Measurements from ENCODE around the gene STAT1.

GRCh38 chr2:191015831-191016230 lies 1.9 kb upstream of the STAT1 start:
- TF ChIP-seq ZFP30 (CRISPR knock-in tag; IDR thresholded peaks at IDR 0.05): no peak
- TF ChIP-seq TCF4 (CRISPR knock-in tag; IDR thresholded peaks at IDR 0.05; ENCODE audit: borderline replicate concordance): no peak
- TF ChIP-seq ESRRG (CRISPR knock-in tag; IDR thresholded peaks at IDR 0.05): no peak
- TF ChIP-seq, protein P1, sequence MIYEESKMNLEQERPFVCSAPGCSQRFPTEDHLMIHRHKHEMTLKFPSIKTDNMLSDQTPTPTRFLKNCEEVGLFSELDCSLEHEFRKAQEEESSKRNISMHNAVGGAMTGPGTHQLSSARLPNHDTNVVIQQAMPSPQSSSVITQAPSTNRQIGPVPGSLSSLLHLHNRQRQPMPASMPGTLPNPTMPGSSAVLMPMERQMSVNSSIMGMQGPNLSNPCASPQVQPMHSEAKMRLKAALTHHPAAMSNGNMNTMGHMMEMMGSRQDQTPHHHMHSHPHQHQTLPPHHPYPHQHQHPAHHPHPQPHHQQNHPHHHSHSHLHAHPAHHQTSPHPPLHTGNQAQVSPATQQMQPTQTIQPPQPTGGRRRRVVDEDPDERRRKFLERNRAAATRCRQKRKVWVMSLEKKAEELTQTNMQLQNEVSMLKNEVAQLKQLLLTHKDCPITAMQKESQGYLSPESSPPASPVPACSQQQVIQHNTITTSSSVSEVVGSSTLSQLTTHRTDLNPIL (CRISPR knock-in tag; IDR thresholded peaks at IDR 0.05; ENCODE audit: low read depth): no peak
- TF ChIP-seq, protein P2, sequence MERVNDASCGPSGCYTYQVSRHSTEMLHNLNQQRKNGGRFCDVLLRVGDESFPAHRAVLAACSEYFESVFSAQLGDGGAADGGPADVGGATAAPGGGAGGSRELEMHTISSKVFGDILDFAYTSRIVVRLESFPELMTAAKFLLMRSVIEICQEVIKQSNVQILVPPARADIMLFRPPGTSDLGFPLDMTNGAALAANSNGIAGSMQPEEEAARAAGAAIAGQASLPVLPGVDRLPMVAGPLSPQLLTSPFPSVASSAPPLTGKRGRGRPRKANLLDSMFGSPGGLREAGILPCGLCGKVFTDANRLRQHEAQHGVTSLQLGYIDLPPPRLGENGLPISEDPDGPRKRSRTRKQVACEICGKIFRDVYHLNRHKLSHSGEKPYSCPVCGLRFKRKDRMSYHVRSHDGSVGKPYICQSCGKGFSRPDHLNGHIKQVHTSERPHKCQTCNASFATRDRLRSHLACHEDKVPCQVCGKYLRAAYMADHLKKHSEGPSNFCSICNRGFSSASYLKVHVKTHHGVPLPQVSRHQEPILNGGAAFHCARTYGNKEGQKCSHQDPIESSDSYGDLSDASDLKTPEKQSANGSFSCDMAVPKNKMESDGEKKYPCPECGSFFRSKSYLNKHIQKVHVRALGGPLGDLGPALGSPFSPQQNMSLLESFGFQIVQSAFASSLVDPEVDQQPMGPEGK (CRISPR knock-in tag; IDR thresholded peaks at IDR 0.05; ENCODE audit: borderline replicate concordance): no peak
- TF ChIP-seq GLIS3 (CRISPR knock-in tag; IDR thresholded peaks at IDR 0.05): no peak
- TF ChIP-seq CSRNP3 (CRISPR knock-in tag; IDR thresholded peaks at IDR 0.05): no peak
- TF ChIP-seq ZFP3 (CRISPR knock-in tag; IDR thresholded peaks at IDR 0.05): no peak
- TF ChIP-seq OSR1 (CRISPR knock-in tag; IDR thresholded peaks at IDR 0.05): no peak
